Retinal pigment epithelial cell (primary cell): ENCODE results near the gene PTGER4.

Experiments
- DNase-seq: peaks from one replicate; pipeline ENCODE4 v3.0.0-alpha.2; 2010; ENCODE audit warnings: low read depth
- H3K4me3 ChIP-seq: 2 replicates; pipeline ENCODE4 v1.5.1; 2011; ENCODE audit warnings: mild to moderate bottlenecking, low read length, control low read depth, moderate library complexity
- TF ChIP-seq, protein P1 (sequence below): conservative IDR thresholded peaks from 2 replicates; pipeline ENCODE4 v1.5.1; 2011; ENCODE audit warnings: low read depth, low read length, control low read depth, inconsistent platforms

The PTGER4 gene

DNA sequence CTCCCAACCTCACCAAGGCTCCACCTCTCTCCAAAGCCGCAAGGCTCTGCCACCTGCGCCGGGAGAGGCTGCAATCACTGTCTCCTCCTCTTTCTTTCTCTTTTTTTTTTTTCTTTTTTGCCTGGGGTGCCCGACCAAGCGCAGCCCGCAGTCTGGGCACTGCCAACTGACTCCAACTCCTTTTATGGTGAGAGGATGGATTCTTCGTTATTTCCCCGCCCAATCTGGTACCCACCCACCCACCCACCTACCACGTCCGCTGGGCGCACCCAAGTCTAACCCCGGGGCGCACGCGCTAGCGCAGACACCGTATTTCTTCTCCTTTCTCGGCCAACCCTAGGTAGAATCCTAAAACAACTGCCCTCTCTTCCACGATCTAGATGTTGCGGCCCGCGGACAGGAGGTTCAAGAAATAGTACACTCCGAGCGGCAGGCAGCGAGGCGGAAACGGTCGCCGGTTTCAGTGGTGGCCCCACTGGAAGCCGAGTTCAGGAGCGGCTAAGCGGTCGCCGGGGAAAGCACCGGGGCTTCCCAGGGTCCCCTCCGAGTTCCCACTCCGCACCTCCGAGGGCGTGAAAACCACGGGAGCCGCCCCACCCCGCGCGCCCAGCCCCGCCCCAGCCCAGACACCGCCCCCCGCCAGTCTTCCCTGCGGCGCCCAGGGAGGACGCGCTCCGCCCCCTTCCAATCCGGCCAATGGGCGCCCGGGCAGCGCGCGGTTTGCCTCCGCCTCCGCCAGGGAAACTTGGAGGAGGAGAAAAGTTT is 385 bp upstream of the PTGER4 start:
- peak; percentile 68 for DNase-seq
- peak overlapping the region; percentile 87 for H3K4me3 ChIP-seq
- TF ChIP-seq, protein P1, sequence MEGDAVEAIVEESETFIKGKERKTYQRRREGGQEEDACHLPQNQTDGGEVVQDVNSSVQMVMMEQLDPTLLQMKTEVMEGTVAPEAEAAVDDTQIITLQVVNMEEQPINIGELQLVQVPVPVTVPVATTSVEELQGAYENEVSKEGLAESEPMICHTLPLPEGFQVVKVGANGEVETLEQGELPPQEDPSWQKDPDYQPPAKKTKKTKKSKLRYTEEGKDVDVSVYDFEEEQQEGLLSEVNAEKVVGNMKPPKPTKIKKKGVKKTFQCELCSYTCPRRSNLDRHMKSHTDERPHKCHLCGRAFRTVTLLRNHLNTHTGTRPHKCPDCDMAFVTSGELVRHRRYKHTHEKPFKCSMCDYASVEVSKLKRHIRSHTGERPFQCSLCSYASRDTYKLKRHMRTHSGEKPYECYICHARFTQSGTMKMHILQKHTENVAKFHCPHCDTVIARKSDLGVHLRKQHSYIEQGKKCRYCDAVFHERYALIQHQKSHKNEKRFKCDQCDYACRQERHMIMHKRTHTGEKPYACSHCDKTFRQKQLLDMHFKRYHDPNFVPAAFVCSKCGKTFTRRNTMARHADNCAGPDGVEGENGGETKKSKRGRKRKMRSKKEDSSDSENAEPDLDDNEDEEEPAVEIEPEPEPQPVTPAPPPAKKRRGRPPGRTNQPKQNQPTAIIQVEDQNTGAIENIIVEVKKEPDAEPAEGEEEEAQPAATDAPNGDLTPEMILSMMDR = no peak

- TF ChIP-seq, protein P1 = peak; percentile 43
- H3K4me3 ChIP-seq = peak overlapping the region; percentile 87
- DNase-seq = no peak
These were observed 1.1 kb downstream of the PTGER4 start for GRCh38 chr5:40680741-40681362.

GRCh38 chr5:40681363-40682153 is 1.8 kb downstream of the PTGER4 start:
- H3K4me3 ChIP-seq = peak overlapping the region; percentile 87
- TF ChIP-seq, protein P1 = no peak
- no peak for DNase-seq

DNA sequence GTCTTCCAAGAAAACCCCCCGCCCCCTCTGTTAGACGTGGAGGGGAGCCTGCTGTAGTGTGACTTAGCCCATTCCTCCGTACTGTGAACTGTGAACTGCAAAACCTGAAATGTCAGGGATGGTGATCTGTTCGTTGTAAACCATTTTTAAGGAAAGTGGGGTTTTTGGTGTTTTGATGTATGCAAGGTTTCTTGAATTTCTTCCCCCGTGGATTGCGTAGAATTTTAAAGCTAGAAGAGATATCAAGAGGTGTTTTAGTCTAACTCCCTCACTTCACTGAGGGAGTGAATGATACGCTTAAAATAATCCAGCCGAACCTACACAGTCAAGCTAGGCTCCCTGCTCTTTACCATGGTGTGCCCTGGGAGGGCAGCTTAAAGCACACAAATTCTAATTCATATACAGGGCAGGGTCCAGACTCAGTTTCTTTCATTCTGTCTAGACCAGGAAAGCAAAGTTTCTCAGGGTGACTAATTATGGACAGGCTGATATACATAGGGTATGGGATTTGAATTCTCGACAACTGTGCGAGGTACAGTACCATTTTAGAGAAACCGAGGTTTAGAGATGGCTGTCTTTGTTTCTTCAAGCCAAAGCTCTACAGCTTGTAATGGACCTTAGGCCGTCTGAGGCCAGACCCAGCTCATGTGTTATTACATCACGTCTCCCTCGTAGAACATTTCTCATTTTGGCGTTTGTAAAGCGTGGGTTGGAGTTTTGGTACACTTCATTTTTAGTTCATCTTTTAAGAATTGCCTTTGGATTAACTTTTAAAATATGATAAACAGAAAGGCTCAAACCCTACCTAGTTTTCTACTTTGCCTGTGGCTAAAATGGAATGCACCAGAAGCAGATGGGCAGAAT is 2.7 kb downstream of the PTGER4 start:
- no peak for DNase-seq
- H3K4me3 ChIP-seq = peak overlapping the region; percentile 87
- TF ChIP-seq, protein P1 = no peak

DNA sequence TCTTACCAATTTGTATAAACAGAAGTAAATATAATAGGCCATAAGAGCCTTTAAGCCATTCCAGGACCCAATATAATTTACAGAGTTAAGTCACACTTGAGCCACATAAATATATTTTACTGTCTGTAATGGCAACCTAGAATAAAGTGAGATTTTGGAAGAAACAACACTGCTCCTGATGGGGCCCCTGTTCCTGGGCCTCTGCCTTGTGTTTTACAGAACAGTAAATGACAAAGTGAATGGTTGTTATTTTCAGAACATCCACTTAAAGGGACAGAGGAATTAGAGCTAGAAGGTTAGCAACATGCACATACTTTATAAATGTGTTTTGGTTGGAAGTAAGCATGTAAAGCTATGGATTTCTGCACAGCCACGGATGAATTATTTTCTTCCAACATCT is 3.6 kb downstream of the PTGER4 start:
- no peak for DNase-seq
- TF ChIP-seq, protein P1 = no peak
- peak overlapping the region; percentile 87 for H3K4me3 ChIP-seq

- TF ChIP-seq, protein P1 = no peak
- no peak for DNase-seq
- no peak overlapping the region for H3K4me3 ChIP-seq
These were observed 5.5 kb downstream of the PTGER4 start for GRCh38 chr5:40685193-40685592.
